ENCODE data around the gene VSTM5.
"Not testable (repeated sequence)": the region's sequence is repeated elsewhere in the genome, so short reads cannot be mapped to it uniquely, and the experiment has no call there.

VSTM5 gene, protein sequence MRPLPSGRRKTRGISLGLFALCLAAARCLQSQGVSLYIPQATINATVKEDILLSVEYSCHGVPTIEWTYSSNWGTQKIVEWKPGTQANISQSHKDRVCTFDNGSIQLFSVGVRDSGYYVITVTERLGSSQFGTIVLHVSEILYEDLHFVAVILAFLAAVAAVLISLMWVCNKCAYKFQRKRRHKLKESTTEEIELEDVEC

DNA sequence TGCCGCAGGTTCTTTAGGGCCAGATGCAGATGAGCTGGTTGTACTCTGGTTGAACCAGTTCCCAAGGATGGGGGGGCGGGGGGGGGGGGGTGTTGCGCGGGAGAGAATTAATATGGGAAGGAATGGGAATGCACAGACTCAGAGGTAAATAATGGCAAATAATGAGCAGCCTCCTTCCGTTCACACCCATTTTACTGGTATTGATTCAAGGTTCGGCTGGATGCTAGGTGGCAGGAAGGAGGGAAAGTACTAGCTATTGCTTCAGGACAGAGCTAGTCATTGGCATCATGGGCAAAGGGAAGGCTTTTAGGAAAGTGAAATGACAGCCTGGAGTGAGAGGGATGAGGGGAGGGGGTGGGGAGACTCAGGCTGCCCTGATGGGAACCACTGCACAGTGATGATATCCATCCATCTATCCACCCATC lies at the start of gene VSTM5:
Gene VSTM5 (minus strand): TSS at position 25 of the 425 bp plus-strand sequence. CDS start 116 bp downstream, outside the sequence.
- no peak for DNase-seq (ENCODE audit: low spot score)

DNA sequence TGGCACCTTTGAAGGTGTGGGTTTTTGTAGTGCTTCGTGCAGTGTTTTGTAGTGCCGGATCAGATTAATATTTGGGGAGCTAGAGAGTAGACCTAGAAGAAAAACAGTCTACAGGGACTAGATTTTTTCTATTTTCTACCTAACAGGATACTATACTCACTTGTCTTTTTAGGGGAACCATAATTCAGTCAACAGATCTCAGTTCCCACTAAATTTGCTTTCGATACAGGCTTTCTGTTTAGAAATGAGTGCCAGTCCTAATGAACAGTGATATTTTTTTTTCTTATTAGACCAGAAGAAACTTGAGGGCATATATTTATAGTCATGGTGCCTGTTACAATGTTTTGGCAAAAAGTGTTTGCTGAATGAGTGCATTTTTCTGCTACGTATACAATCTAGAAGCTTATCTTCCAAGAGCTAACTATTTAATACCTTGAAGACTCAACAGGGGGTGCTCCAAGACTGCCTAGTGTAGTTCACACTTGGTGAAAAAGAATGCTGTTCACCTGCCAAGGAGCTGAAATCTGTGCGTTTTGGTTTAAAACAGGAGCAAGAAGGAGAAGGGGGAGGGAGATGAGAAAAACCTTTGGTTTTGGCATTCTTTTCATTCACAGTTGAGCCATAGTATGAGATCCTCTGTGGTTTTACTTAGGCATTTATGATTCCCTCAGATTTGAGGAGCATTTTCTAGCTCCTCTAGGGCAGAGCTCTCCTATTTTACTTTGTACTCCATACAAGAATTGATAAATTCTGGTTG lies 44.9 kb upstream of the VSTM5 start:
- DNase-seq (ENCODE audit: low spot score): peak; percentile 61

DNA sequence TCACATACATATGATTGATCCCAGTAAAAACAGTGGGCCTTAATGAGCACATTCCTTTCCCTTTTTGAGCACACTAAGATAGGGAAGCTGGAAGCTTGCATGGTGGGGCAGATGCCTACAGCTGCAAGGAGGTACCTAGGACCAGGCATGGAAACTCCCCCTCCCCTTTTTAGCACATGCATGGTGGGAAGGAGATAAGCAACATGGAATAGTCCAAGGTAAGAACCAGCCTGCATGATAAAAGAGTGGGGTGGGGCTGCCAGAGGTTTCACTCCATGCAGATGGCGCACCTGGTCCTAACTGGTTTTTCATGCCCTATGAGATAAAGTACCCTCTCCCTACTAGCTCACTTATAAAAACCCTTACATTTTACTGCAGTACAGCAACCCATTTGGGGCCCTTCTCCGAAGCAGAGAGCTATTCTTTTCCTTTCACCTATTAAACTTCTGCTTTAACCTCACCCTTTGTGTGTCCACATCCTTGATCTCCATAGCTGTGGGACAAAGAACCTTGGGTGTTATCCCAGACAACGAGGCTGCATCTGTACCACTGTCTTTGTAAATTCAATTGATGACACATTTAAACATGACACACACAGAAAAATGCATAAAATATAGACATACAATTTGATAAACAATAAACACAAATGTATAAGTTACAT lies 40.1 kb upstream of the VSTM5 start:
- DNase-seq (ENCODE audit: low spot score): no peak

- DNase-seq (ENCODE audit: low spot score): no peak
These were observed 36.7 kb upstream of the VSTM5 start for GRCh38 chr11:93887111-93887510.

- not testable (repeated sequence) for DNase-seq (ENCODE audit: low spot score)
These were observed 28.7 kb upstream of the VSTM5 start for GRCh38 chr11:93879114-93879513.

DNA sequence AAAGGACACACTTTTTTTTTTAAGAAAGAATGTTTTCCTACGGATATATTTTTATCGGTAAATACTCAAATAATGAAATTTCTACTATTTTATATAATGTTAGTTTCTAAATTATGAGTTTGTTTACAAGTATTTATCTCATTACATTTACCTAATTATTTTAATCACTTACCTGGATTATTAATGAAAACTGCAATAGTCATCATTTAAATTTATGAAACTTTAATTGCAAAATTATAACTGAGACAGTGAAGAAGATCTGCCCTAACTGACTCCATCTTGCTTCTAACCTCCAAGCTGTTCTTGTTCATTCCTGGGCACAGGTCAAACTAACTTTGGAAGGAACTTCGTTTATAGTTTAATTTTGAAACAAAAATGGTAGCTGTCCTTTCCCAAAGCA lies 25.2 kb upstream of the VSTM5 start:
- DNase-seq (ENCODE audit: low spot score): no peak

- no peak for DNase-seq (ENCODE audit: low spot score)
These were observed 21.1 kb upstream of the VSTM5 start for GRCh38 chr11:93871526-93871925.

- no peak for DNase-seq (ENCODE audit: low spot score)
These were observed 20.2 kb upstream of the VSTM5 start for GRCh38 chr11:93870616-93871015.

- no peak for DNase-seq (ENCODE audit: low spot score)
These were observed 19.4 kb upstream of the VSTM5 start for GRCh38 chr11:93869830-93870229.

- not testable (repeated sequence) for DNase-seq (ENCODE audit: low spot score)
These were observed 18.0 kb upstream of the VSTM5 start for GRCh38 chr11:93868404-93868803.

GRCh38 chr11:93861808-93862207 lies 11.4 kb upstream of the VSTM5 start:
- DNase-seq (ENCODE audit: low spot score): no peak

- no peak for DNase-seq (ENCODE audit: low spot score)
These were observed 7.8 kb upstream of the VSTM5 start for GRCh38 chr11:93858121-93858775.

- no peak for DNase-seq (ENCODE audit: low spot score)
These were observed 7.1 kb upstream of the VSTM5 start for GRCh38 chr11:93857413-93858120.

GRCh38 chr11:93852242-93852641 lies 1.8 kb upstream of the VSTM5 start:
- no peak for DNase-seq (ENCODE audit: low spot score)

DNA sequence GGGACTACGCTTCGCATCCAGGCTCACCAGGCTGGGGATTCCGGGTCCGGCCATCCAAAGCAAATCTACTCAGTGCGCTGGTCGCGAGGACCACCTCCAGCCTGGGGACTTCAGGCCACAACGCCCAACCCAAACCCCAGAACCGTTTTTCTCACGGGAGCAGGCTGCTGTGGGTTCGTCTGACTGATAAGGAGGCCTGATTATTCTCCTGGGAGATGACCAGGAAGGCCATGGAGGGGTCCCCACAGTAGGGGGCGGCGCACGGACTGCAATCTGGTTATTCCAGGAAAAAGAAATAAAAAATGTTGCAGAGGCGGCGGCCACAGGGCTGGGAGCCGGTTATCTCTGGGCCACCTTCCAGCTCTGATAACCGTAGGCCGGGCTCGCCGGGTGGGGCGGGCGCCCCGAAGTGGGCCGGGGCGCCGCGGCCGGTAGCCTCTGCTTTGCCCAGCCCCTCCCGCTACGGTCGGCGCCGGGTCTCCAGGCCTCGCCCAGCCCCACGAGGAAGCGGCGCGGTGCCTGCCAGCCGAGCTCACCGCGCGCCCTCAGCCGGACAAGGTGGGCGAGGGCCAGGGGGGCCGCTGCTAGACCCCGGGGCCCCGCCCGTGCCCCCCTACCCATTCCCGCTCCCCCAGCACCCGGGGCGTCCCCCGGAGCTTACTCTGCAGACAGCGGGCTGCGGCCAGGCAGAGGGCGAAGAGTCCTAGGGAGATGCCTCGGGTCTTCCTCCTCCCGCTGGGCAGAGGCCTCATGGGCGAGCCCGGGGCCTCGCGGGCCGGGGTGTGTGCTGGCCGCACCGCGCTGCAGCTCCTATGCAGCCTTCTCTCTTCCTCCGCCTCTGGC lies 446 bp downstream of the VSTM5 start:
- DNase-seq (ENCODE audit: low spot score): no peak

DNA sequence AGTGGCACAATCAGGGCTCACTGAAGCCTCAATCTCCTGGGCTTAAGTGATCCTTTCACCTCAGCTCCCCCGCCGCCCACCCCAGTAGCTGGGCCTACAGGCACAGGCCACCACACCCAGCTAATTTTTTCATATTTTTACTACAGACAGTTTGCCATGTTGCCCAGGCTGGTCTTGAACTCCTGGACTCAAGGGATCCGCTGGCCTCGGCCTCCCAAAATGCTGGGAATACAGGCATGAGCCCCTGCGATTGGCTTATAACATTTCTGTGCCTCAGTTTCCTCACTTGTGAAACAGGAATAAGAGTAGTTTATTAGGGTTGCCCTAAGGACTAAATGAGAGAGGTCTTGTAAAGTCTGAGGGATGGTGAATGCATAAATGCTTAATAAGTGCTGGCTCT lies 1.2 kb downstream of the VSTM5 start:
- no peak for DNase-seq (ENCODE audit: low spot score)

DNA sequence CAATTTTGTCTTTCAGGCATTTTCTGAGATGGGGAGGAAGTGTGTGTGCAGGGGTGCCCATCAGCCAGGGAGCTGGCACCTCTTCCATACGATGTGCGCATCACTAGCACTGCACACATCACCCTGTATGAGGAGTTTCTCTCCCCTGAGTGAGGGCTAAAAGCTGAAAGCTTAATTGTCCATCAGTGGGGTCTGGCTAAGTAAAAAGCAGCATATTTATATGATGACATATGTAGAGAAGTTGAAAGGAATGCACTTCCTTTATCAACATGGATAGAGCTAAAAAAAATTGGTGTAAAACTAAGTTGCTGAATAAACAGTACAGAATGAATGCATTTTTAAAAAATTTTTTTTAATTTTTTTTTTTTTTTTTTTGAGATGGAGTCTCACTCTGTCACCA lies 4.0 kb downstream of the VSTM5 start:
- DNase-seq (ENCODE audit: low spot score): no peak

GRCh38 chr11:93845181-93846092 lies 5.0 kb downstream of the VSTM5 start:
- no peak for DNase-seq (ENCODE audit: low spot score)

DNA sequence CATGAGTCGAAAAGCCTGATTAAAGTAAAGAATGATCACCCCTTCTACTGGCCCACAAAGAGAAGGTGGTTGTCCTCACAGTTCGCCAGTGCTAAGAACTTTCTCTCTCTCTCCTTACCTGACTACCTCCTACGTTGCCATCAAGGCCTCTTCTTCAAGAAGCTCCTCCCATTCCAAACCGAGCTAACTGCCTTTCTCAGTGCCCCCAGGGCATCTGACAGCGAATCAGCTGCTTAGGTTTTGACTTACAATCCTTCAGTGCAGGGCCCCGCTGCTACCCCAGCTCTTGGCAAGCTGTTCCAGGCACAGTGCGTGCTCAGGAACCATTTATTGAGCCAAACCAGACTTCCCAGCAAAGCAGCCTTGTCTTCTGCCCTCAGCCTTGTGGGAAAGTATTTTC lies 5.8 kb downstream of the VSTM5 start:
- DNase-seq (ENCODE audit: low spot score): no peak

DNA sequence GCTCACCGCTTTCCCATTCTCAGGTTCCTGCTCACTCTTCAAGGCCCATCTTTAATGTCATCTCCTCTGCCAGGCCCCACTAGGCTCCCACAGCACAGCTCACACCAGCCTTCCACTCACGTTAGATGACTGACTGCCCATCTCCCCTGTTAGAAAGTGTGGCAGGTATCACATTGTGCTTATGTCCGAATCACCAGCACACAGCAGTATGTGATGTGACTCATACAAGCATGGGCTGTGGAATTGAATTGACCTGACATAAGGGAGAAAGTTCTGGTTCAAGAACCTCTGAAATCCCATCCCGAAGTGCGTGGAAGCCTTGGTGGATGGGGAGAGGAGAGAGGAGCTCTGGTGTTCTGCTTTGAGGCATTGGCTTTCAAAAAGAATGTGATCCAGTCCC lies 6.5 kb downstream of the VSTM5 start:
- no peak for DNase-seq (ENCODE audit: low spot score)

All from pons (tissue), 1 donor.